Stimulated activated CD8-positive, alpha-beta memory T cell treated with anti-CD3 and anti-CD28 coated beads, Interleukin-15, amount 100 ng/mL, for 4 hours (primary cell): ENCODE data around the gene CMIP.
"Not testable (repeated sequence)": the region's sequence is repeated elsewhere in the genome, so short reads cannot be mapped to it uniquely, and the experiment has no call there.

ENCODE experiments used
- DNase-seq, 2 donors: peaks; one replicate each; pipeline ENCODE4 v3.0.0-alpha.2; 2020; ENCODE audit warnings: low read depth in 2 of 2

The CMIP gene

GRCh38 chr16:81444448-81445121, at the start of gene CMIP:
CMIP (plus strand) TSS chr16:81444808.
- peak; percentile 35 to 67 for DNase-seq

GRCh38 chr16:81394966-81395655, 49.5 kb upstream of the CMIP start:
- no peak for DNase-seq

GRCh38 chr16:81397058-81397878, 47.3 kb upstream of the CMIP start:
- no peak for DNase-seq

GRCh38 chr16:81397879-81398520, 46.6 kb upstream of the CMIP start:
- DNase-seq: no peak

GRCh38 chr16:81399909-81400308, 44.7 kb upstream of the CMIP start:
- no peak for DNase-seq

- no peak for DNase-seq
These were observed 43.3 kb upstream of the CMIP start for GRCh38 chr16:81401035-81401950.

- DNase-seq: no peak
These were observed 41.4 kb upstream of the CMIP start for GRCh38 chr16:81403208-81403600.

- DNase-seq: peak; percentile 47 to 51
These were observed 40.8 kb upstream of the CMIP start for GRCh38 chr16:81403601-81404391.

- not testable (repeated sequence) for DNase-seq
These were observed 39.6 kb upstream of the CMIP start for GRCh38 chr16:81405002-81405401.

GRCh38 chr16:81405702-81406113, 38.9 kb upstream of the CMIP start:
- DNase-seq: no peak

- no peak for DNase-seq
These were observed 36.1 kb upstream of the CMIP start for GRCh38 chr16:81408409-81408950.

- DNase-seq: no peak
These were observed 35.5 kb upstream of the CMIP start for GRCh38 chr16:81409016-81409556.

GRCh38 chr16:81410643-81411293, 33.8 kb upstream of the CMIP start:
- no peak for DNase-seq

GRCh38 chr16:81413245-81413990, 31.2 kb upstream of the CMIP start:
- no peak for DNase-seq

GRCh38 chr16:81415751-81416150, 28.9 kb upstream of the CMIP start:
- no peak for DNase-seq

- DNase-seq: no peak
These were observed 27.9 kb upstream of the CMIP start for GRCh38 chr16:81416749-81417148.

GRCh38 chr16:81417210-81417609, 27.4 kb upstream of the CMIP start:
- no peak for DNase-seq

- no peak for DNase-seq
These were observed 24.8 kb upstream of the CMIP start for GRCh38 chr16:81419806-81420205.
